IMR-90 (cell line): ENCODE data around the gene SLC22A5. TPM values are rescaled to one million over a fixed set of nuclear protein-coding genes. Genes with fewer than 3 reads are reported as not detected.
A peak's percentile ranks its signal among the peaks of the same experiment; 100 is the strongest.

Source experiments
- ATAC-seq: fragments of 200-7000 bp; cut with Tn5 transposase; 2 replicates; pipeline ENCODE4 v1.9.1; 2020; ENCODE audit warnings: low read depth, mild to moderate bottlenecking, moderate library complexity
- BruUV-seq: library from RNA; stranded (reverse); fragments of 400-500 nt; replicated peaks from 2 replicates; lab custom pipeline; 2021; lab: Mats Ljungman, UMichigan
- CTCF ChIA-PET: fragments of 300-600 bp; formaldehyde crosslinking; extraction: SDS; loops from one replicate; lab custom pipeline; 2021; ENCODE audit warnings: antibody characterized with exemption; lab: Yijun Ruan, JAX
- POLR2A ChIA-PET: fragments of 300-600 bp; sonication (Branson Sonifier 250); formaldehyde crosslinking; loops from one replicate; lab custom pipeline; 2022; ENCODE audit warnings: antibody characterized with exemption; ENCODE audit not compliant: unreplicated experiment; lab: Charles Lee
- DNase-seq: peaks from one replicate; pipeline ENCODE4 v3.0.0; 2013
- H2AFZ ChIP-seq: replicated peaks from 2 replicates; pipeline ENCODE3; 2013; ENCODE audit warnings: low read length, mild to moderate bottlenecking; ENCODE audit not compliant: poor library complexity
- H2AK5ac ChIP-seq: 2 replicates; pipeline ENCODE4 v1.6.1; 2013; ENCODE audit warnings: low read depth, low read length, inconsistent platforms
- H2AK9ac ChIP-seq: replicated peaks from 2 replicates; pipeline ENCODE3; 2013; ENCODE audit warnings: mild to moderate bottlenecking, low read depth, low read length, moderate library complexity; ENCODE audit not compliant: poor library complexity
- H2BK120ac ChIP-seq: 2 replicates; pipeline ENCODE4 v1.6.1; 2013; ENCODE audit warnings: low read depth, low read length, inconsistent platforms
- H2BK15ac ChIP-seq: 3 replicates; pipeline ENCODE4 v1.6.1; 2013; ENCODE audit warnings: low read depth, low read length, inconsistent platforms
- H2BK20ac ChIP-seq: 2 replicates; pipeline ENCODE4 v1.6.1; 2013; ENCODE audit warnings: low read depth, mild to moderate bottlenecking, inconsistent platforms, low read length, moderate library complexity
- H2BK5ac ChIP-seq: 2 replicates; pipeline ENCODE4 v1.6.1; 2013; ENCODE audit warnings: mild to moderate bottlenecking, low read depth, low read length, inconsistent platforms; ENCODE audit not compliant: poor library complexity, severe bottlenecking
- H3K14ac ChIP-seq: replicated peaks from 2 replicates; pipeline ENCODE4 v1.6.1; 2013; ENCODE audit warnings: low read depth, low read length, inconsistent platforms
- H3K18ac ChIP-seq: 2 replicates; pipeline ENCODE4 v1.6.1; 2013; ENCODE audit warnings: low read depth, low read length, control low read depth
- H3K23ac ChIP-seq: 2 replicates; pipeline ENCODE4 v1.6.1; 2013; ENCODE audit warnings: low read depth, low read length, inconsistent platforms
- H3K27ac ChIP-seq: 2 replicates; pipeline ENCODE4 v1.5.1; 2013; ENCODE audit warnings: mild to moderate bottlenecking, control low read depth, low read length; ENCODE audit not compliant: insufficient read depth
- H3K27me3 ChIP-seq: 2 replicates; pipeline ENCODE4 v1.6.1; 2013; ENCODE audit warnings: low read length; ENCODE audit not compliant: control insufficient read depth, insufficient read depth
- H3K36me3 ChIP-seq: 2 replicates; pipeline ENCODE4 v1.6.1; 2013; ENCODE audit warnings: low read length, mixed read lengths; ENCODE audit not compliant: control insufficient read depth, insufficient read depth
- H3K4ac ChIP-seq: 2 replicates; pipeline ENCODE4 v1.6.1; 2013; ENCODE audit warnings: low read depth, low read length, inconsistent platforms
- H3K4me1 ChIP-seq: 2 replicates; pipeline ENCODE4 v1.6.1; 2013; ENCODE audit warnings: low read length, mixed read lengths; ENCODE audit not compliant: control insufficient read depth, insufficient read depth
- H3K4me2 ChIP-seq: 2 replicates; pipeline ENCODE4 v1.6.1; 2013; ENCODE audit warnings: low read depth, mild to moderate bottlenecking, control low read depth, low read length, moderate library complexity
- H3K4me3 ChIP-seq: 2 replicates; pipeline ENCODE4 v1.5.1; 2013; ENCODE audit warnings: low read depth, mild to moderate bottlenecking, control low read depth, low read length, moderate library complexity; ENCODE audit not compliant: insufficient read depth
- H3K56ac ChIP-seq: 2 replicates; pipeline ENCODE4 v1.6.1; 2013; ENCODE audit warnings: low read length, inconsistent platforms; ENCODE audit not compliant: insufficient read depth; ENCODE audit errors: extremely low read depth
- H3K79me1 ChIP-seq, 2 experiments: 2 replicates each; pipeline ENCODE4 v1.6.1; 2013; ENCODE audit warnings: low read length in 2 of 2, inconsistent platforms in 1 of 2, low read depth in 1 of 2
- H3K9ac ChIP-seq: 2 replicates; pipeline ENCODE4 v1.6.1; 2013; ENCODE audit warnings: low read depth, low read length, control low read depth
- H3K9me1 ChIP-seq: 2 replicates; pipeline ENCODE4 v1.6.1; 2013; ENCODE audit warnings: low read length, inconsistent platforms; ENCODE audit not compliant: insufficient read depth
- H3K9me3 ChIP-seq: 2 replicates; pipeline ENCODE4 v1.6.1; 2013; ENCODE audit warnings: low read length; ENCODE audit not compliant: control insufficient read depth, insufficient read depth
- H4K20me1 ChIP-seq: 2 replicates; pipeline ENCODE4 v1.6.1; 2013; ENCODE audit warnings: low read length, inconsistent platforms; ENCODE audit not compliant: insufficient read depth
- H4K5ac ChIP-seq: 2 replicates; pipeline ENCODE4 v1.6.1; 2013; ENCODE audit warnings: mild to moderate bottlenecking, low read depth, low read length, control low read depth
- H4K8ac ChIP-seq, 2 experiments: 2 replicates each; pipeline ENCODE4 v1.6.1; 2013; ENCODE audit warnings: low read depth in 2 of 2, low read length in 2 of 2, control low read depth in 1 of 2, inconsistent platforms in 1 of 2
- H4K91ac ChIP-seq: 2 replicates; pipeline ENCODE4 v1.6.1; 2013; ENCODE audit warnings: low read depth, low read length, inconsistent platforms; ENCODE audit not compliant: insufficient read depth
- BHLHE40 ChIP-seq: fragments of 150-350 bp; IDR thresholded peaks from 2 replicates; pipeline ENCODE4 v1.6.1; 2016; ENCODE audit warnings: mild to moderate bottlenecking, low read depth, low read length
- CEBPB ChIP-seq: IDR thresholded peaks from 2 replicates; pipeline ENCODE4 v1.6.1; 2012; ENCODE audit warnings: low read depth, low read length, improper control_type of control experiment
- ELK1 ChIP-seq: fragments of 150-350 bp; IDR thresholded peaks from 2 replicates; pipeline ENCODE4 v1.6.1; 2016; ENCODE audit warnings: low read depth, mild to moderate bottlenecking, low read length, moderate library complexity, borderline replicate concordance
- FOS ChIP-seq: fragments of 150-350 bp; IDR thresholded peaks from 2 replicates; pipeline ENCODE4 v1.6.1; 2016; ENCODE audit warnings: low read depth, low read length
- MAFK ChIP-seq: IDR thresholded peaks from 2 replicates; pipeline ENCODE4 v1.6.1; 2012; ENCODE audit warnings: low read depth, low read length, improper control_type of control experiment
- NFE2L2 ChIP-seq: fragments of 150-350 bp; IDR thresholded peaks from 2 replicates; pipeline ENCODE4 v1.6.1; 2016; ENCODE audit warnings: low read depth, mild to moderate bottlenecking, low read length
- RAD21 ChIP-seq: IDR thresholded peaks from 2 replicates; pipeline ENCODE4 v1.6.1; 2012; ENCODE audit warnings: low read length, improper control_type of control experiment
- RFX5 ChIP-seq: IDR thresholded peaks from 2 replicates; pipeline ENCODE4 v1.8.0; 2012; ENCODE audit warnings: low read depth, mild to moderate bottlenecking, low read length, moderate library complexity
- WGBS, 2 experiments: methylation state at CpG; one replicate each; pipeline versions ENCODE4 v1.1.5 to v1.1.7; 2013; ENCODE audit warnings: missing lambda C conversion rate in 2 of 2; ENCODE audit not compliant: insufficient read length in 1 of 2; ENCODE audit errors: extremely low coverage in 2 of 2; 5-methylcytosine and 5-hydroxymethylcytosine counted together
- dilution Hi-C: fragments of 300-500 bp; cut with HindIII; formaldehyde crosslinking; loops from one replicate; pipeline ENCODE4 v1.14.3; 2018; ENCODE audit warnings: low sequenced_read_pairs; ENCODE audit not compliant: unreplicated experiment
- in situ Hi-C: fragments of 300-500 bp; cut with MboI; formaldehyde crosslinking; loops from 3 replicates; pipeline ENCODE4 v1.14.3; 2019; ENCODE audit warnings: low sequenced_read_pairs, inconsistent platforms, mixed read lengths
- intact Hi-C: fragments of 100-400 bp; cut with micrococcal nuclease; formaldehyde crosslinking; loops from 2 replicates; pipeline ENCODE4 v1.10.0; 2022
- polyA plus RNA-seq, 3 experiments: library from polyadenylated mRNA; depleted of rRNA; stranded (reverse); fragments of >200 nt; gene quantifications; 2 replicates each; pipeline ENCODE4 v1.2.3, GENCODE V29; 2012; ENCODE audit warnings: low replicate concordance in 1 of 3
- total RNA-seq: library from RNA; depleted of rRNA; stranded (reverse); fragments of >200 nt; gene quantifications from 2 replicates; pipeline ENCODE4 v1.2.3, GENCODE V29; 2012

Gene SLC22A5
- total and polyA plus RNA-seq, 2 of the 4 experiments (the other 2 are of a cell fraction) = 6.1 to 7.1 TPM

GRCh38 chr5:132334812-132335211 lies 34.7 kb upstream of the SLC22A5 start:
- WGBS, 2 experiments = no CpG with 5 or more reads among the region's 3 CpGs
- Histone ChIP-seq H4K8ac (no peak overlapping the region), H3K9me3 (no peaks in the 10 kb centered on the region), H3K23ac (no peak overlapping the region), H3K4ac (no peak overlapping the region), H3K79me1 (no peaks in the 10 kb centered on the region), H3K56ac (no peak overlapping the region), H4K91ac (no peak overlapping the region), H3K4me2 (no peak overlapping the region), H2AK5ac (no peak overlapping the region), H2AFZ (no peak overlapping the region), H3K9me1 (no peaks in the 10 kb centered on the region), H2BK20ac (no peak overlapping the region), H3K4me3 (no peak overlapping the region), H3K14ac (no peak overlapping the region), H2BK15ac (no peak overlapping the region), H4K20me1 (no peaks in the 10 kb centered on the region), H3K9ac (no peak overlapping the region), H2AK9ac (no peak overlapping the region), H3K18ac (no peak overlapping the region), H3K36me3 (0 out of 2 replicates have a peak, but pooled peaks cover 3% of the 10 kb centered on the region), H3K4me1 (0 out of 2 replicates have a peak, but pooled peaks cover 2% of the 10 kb centered on the region), H2BK5ac (no peak overlapping the region), H3K27me3 (no peaks in the 10 kb centered on the region), H4K5ac (no peak overlapping the region), H3K27ac (no peak overlapping the region), H2BK120ac (no peak overlapping the region)
- POLR2A ChIA-PET = no interaction called here
- ATAC-seq (no peak), DNase-seq (peak; percentile 62)
- no TSS peak for BruUV-seq
- TF ChIP-seq FOS (no peak), BHLHE40 (no peak), RFX5 (no peak), MAFK (no peak), ELK1 (no peak), NFE2L2 (no peak), RAD21 (no peak), CEBPB (no peak)
- in situ Hi-C loops (no loop called here), dilution Hi-C loops (no loop called here), intact Hi-C loops (no loop called here)
- CTCF ChIA-PET = interaction anchor here (0.7 kb wide), 1 partner anchor 43 kb away, joined by 7 read pairs; no protein-coding TSS in a partner anchor
